Mesothelial cell of epicardium (in vitro differentiated cells): ENCODE measurements around the gene SPTLC2. TPM values are rescaled to one million over a fixed set of nuclear protein-coding genes. Genes with fewer than 3 reads are reported as not detected.
"Not testable (repeated sequence)": the region's sequence is repeated elsewhere in the genome, so short reads cannot be mapped to it uniquely, and the experiment has no call there.

Source experiments
- DNase-seq, 2 experiments: peaks; one replicate each; pipeline ENCODE4 v3.0.0; 2021; ENCODE audit warnings: low spot score in 2 of 2; ENCODE audit not compliant: unreplicated experiment in 2 of 2
- H3K27ac Mint-ChIP-seq: 2 replicates; pipeline ENCODE4 v1.8.0; 2021; ENCODE audit warnings: mixed read lengths
- H3K27me3 Mint-ChIP-seq: 2 replicates; pipeline ENCODE4 v1.8.0; 2021; ENCODE audit warnings: low read depth, mixed read lengths
- H3K36me3 Mint-ChIP-seq: 2 replicates; pipeline ENCODE4 v1.8.0; 2021; ENCODE audit warnings: mixed read lengths
- H3K4me1 Mint-ChIP-seq: 2 replicates; pipeline ENCODE4 v1.8.0; 2021; ENCODE audit warnings: mixed read lengths
- H3K4me3 Mint-ChIP-seq: 2 replicates; pipeline ENCODE4 v1.8.0; 2021; ENCODE audit warnings: mild to moderate bottlenecking, moderate library complexity, mixed read lengths
- H3K9me3 Mint-ChIP-seq: 2 replicates; pipeline ENCODE4 v1.8.0; 2021; ENCODE audit warnings: mixed read lengths
- total RNA-seq: library from RNA; stranded (reverse); gene quantifications from 3 replicates; pipeline ENCODE4 v1.2.1, GENCODE V29; 2021
- TF ChIP-seq, protein P1 (sequence below): fragments of 200-600 bp; sonication (generic); IDR thresholded peaks from one replicate; pipeline ENCODE4 v1.5.0; 2021; ENCODE audit warnings: antibody characterized with exemption; ENCODE audit not compliant: unreplicated experiment

Gene SPTLC2
- total RNA-seq, 1 donor from 2014 or later, result 36.6 TPM

DNA sequence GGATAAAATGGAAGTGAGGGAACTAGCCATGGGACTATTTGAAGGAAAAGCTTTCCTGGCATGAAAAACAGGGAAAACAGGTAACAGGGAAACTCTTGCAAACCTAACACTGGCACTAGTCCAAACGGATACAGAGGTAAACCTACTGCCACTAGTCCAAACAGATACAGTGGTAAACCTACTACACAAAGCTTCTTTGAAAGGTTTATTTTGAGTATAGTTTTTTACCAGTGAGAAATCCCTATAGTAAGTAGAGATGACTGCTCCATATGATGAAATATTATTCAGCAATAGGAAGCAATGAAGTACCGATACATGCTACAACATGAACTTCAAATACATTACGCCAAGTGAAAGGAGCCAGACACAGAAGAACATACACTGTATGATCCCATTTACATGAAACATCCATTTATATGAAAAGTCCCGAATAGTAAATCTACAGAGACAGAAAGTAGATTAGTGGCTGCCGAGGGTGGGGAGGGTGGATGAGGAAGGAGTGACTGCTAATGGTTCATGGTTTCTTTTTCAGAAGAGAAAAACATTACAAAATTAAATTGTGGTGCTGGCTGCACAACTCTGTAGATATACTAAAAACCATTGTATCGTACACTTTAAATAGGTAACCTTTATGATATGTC is 25.5 kb downstream of the SPTLC2 start:
- Mint-ChIP-seq H3K27ac (no peak overlapping the region), H3K27me3 (no peaks in the 10 kb centered on the region), H3K9me3 (no peaks in the 10 kb centered on the region), H3K4me1 (peaks cover 16% of the 10 kb centered on the region), H3K4me3 (no peak overlapping the region), H3K36me3 (peaks cover 18% of the 10 kb centered on the region)
- TF ChIP-seq, protein P1, sequence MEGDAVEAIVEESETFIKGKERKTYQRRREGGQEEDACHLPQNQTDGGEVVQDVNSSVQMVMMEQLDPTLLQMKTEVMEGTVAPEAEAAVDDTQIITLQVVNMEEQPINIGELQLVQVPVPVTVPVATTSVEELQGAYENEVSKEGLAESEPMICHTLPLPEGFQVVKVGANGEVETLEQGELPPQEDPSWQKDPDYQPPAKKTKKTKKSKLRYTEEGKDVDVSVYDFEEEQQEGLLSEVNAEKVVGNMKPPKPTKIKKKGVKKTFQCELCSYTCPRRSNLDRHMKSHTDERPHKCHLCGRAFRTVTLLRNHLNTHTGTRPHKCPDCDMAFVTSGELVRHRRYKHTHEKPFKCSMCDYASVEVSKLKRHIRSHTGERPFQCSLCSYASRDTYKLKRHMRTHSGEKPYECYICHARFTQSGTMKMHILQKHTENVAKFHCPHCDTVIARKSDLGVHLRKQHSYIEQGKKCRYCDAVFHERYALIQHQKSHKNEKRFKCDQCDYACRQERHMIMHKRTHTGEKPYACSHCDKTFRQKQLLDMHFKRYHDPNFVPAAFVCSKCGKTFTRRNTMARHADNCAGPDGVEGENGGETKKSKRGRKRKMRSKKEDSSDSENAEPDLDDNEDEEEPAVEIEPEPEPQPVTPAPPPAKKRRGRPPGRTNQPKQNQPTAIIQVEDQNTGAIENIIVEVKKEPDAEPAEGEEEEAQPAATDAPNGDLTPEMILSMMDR, result no peak
- DNase-seq, result no peak

DNA sequence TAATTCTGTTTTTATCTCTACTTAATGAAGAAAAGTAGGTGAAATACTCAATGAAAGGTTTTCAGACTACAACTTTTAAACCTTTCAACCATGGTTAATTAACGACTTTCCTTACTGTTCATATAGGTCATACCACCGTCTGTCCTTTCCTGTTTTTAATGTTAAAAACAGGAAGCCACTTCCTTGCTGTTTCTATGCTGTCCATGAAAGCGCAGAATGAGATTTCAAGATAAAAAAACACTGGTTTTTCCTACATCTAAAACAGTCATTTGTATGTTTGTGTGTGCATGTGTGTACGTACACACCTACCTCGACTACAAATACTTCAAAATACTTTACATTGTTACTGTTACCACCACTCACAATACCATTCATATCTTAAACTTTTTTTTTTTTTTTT is 27.3 kb downstream of the SPTLC2 start:
- no peak overlapping the region for H3K27ac Mint-ChIP-seq
- no peak overlapping the region for H3K4me3 Mint-ChIP-seq
- H3K27me3 Mint-ChIP-seq, result peaks cover 2% of the 10 kb centered on the region
- TF ChIP-seq, protein P1, result no peak
- no peaks in the 10 kb centered on the region for H3K9me3 Mint-ChIP-seq
- H3K36me3 Mint-ChIP-seq, result peaks cover 13% of the 10 kb centered on the region
- H3K4me1 Mint-ChIP-seq, result peaks cover 16% of the 10 kb centered on the region
- no peak for DNase-seq

DNA sequence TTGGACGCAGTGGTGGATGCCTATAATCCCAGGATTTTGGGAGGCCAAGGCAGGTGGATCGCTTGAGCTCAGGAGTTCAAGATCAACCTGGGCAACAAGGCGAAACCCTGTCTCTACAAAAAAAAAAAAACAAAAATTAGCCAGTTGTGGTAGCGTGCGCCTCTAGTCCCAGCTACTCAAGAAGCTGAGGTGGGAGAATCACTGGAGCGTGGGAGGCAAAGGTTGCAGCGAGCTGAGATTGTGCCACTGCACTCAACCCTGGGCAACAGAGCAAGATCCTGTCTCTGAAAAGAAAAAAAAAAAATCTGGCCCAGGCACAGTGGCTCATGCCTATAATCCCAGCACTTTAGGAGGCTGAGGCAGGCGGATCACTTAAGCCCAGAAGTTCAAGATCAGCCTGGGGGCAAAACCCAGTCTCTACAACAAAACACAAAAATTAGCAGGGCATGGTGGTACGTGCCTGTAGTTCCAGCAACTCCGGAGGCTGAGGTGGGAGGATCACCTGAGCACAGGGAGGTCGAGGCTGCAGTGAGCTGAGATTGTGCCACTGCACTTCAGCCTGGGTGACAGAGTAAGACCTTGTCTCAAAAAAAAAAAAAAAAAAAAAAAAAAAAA is 27.9 kb downstream of the SPTLC2 start:
- not testable (repeated sequence) for H3K9me3 Mint-ChIP-seq, H3K27ac Mint-ChIP-seq, DNase-seq, H3K27me3 Mint-ChIP-seq, H3K4me3 Mint-ChIP-seq
- H3K4me1 Mint-ChIP-seq, result peaks cover 11% of the 10 kb centered on the region
- H3K36me3 Mint-ChIP-seq, result peaks cover 13% of the 10 kb centered on the region

DNA sequence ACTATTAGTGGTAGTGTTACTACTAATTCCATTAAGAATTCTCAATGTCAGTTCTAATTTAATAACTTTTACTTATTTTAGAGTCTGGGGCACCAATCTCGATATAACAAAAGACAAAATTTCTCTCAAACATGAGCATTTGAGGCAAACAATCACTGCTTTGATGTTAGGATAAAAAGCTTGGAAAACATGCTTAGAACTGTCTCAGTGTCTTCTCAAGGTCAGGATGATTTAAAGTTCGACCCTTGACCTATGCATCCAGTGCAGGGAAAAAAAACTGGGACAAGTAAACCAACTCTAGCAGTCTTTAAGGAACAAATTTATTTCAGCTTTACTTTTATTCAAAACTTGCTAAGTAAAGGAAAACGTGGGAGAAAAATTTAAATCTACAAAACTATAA is 31.1 kb downstream of the SPTLC2 start:
- H3K9me3 Mint-ChIP-seq, result no peaks in the 10 kb centered on the region
- no peak overlapping the region for H3K27ac Mint-ChIP-seq
- H3K4me1 Mint-ChIP-seq, result peaks cover 28% of the 10 kb centered on the region
- no peak overlapping the region for H3K4me3 Mint-ChIP-seq
- H3K36me3 Mint-ChIP-seq, result peaks cover 12% of the 10 kb centered on the region
- DNase-seq, result no peak
- H3K27me3 Mint-ChIP-seq, result peaks cover 2% of the 10 kb centered on the region
- TF ChIP-seq, protein P1, result no peak

DNA sequence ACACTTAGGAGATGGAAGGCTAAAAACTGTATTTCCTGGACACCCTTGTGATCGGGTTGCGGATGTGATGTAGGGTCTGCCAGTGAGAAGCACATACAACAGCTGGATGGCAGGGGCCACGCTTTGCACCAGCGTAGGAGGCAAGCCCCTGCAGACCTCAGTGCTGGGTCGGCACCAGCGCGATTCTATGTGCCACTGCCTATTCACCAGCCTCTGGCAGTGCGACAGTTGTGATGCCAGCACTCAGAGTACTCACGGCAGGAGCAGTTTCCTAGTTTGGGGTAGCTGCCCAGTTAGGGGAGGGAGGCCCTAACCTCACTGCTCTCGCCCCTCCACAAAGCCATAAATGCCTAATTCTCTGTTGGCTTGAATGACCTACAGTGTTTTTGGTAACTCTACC is 31.6 kb downstream of the SPTLC2 start:
- H3K27me3 Mint-ChIP-seq, result peaks cover 2% of the 10 kb centered on the region
- no peaks in the 10 kb centered on the region for H3K9me3 Mint-ChIP-seq
- DNase-seq, result no peak
- H3K36me3 Mint-ChIP-seq, result peaks cover 12% of the 10 kb centered on the region
- peaks cover 27% of the 10 kb centered on the region for H3K4me1 Mint-ChIP-seq
- H3K4me3 Mint-ChIP-seq, result no peak overlapping the region
- H3K27ac Mint-ChIP-seq, result no peak overlapping the region
- TF ChIP-seq, protein P1, result no peak

DNA sequence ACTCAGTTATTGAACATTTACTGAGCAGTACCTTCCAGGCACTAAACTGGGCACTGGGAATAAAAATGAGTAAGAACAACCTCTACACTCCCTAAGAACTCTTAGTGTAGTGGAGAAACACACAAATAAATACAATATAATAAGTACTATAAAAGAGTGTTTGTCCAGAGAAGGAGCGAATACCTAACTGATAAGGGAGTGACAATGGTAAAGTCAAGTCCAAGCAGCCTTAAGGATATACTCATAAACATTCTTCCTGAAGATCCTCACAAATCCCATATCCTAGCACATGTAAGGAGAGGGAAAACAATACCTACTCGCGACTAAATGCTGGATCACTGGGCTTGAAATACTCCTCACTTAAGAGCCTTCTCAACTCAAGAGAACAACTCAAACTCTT is 32.8 kb downstream of the SPTLC2 start:
- Mint-ChIP-seq H3K27me3 (peaks cover 2% of the 10 kb centered on the region), H3K4me3 (no peak overlapping the region), H3K36me3 (peaks cover 12% of the 10 kb centered on the region), H3K27ac (no peak overlapping the region), H3K9me3 (no peaks in the 10 kb centered on the region), H3K4me1 (peaks cover 35% of the 10 kb centered on the region)
- DNase-seq, result no peak
- TF ChIP-seq, protein P1, result no peak
